DMS114 treated with DMSO at 0.1 percent for 48 hours (cell line): ENCODE data around the gene ZDHHC8.

Experiments
- DNase-seq: peaks from one replicate; lab custom pipeline; 2025; ENCODE audit not compliant: unreplicated experiment; lab: John Stamatoyannopoulos, UW

The ZDHHC8 gene

GRCh38 chr22:20192293-20192971 lies 60.8 kb downstream of the ZDHHC8 start:
- DNase-seq = no peak

- no peak for DNase-seq
Measured at GRCh38 chr22:20192972-20193760, 61.6 kb downstream of the ZDHHC8 start.

DNA sequence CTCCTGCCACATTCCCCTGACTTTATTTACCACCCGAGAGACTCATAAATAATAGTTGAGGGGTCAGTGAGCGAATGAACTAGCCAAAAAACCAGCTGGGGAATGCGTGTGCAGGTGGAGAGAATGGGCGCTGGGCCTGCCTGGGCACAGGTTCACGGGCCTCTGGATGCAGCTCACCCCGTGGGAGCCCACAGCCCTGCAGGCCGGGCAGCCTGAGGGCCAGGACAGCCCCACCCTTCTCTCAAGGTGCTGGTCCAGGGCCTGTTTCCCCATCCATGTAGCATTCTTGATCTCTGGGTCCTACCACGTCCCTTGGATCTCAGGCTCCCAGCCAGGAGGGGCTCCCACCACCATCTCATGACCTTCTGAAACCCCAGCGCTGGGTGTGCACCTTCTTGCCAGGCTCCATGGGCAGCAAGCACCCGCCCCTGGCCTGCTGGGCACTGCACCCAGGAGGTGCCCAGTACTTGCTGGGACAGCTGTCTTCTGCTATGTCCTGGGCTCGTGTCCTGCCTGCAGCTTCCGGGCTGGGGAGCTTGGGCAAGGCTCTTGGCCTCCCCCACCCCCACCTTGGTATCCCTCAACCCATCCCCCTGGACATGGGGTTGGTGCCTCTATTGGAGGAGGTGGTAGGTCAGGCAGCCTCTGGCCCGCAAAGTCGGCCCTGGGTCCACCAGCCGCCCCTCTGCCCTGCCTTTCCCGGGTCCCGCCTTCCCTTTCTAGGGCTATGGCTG lies 62.3 kb downstream of the ZDHHC8 start:
- DNase-seq = no peak

DNA sequence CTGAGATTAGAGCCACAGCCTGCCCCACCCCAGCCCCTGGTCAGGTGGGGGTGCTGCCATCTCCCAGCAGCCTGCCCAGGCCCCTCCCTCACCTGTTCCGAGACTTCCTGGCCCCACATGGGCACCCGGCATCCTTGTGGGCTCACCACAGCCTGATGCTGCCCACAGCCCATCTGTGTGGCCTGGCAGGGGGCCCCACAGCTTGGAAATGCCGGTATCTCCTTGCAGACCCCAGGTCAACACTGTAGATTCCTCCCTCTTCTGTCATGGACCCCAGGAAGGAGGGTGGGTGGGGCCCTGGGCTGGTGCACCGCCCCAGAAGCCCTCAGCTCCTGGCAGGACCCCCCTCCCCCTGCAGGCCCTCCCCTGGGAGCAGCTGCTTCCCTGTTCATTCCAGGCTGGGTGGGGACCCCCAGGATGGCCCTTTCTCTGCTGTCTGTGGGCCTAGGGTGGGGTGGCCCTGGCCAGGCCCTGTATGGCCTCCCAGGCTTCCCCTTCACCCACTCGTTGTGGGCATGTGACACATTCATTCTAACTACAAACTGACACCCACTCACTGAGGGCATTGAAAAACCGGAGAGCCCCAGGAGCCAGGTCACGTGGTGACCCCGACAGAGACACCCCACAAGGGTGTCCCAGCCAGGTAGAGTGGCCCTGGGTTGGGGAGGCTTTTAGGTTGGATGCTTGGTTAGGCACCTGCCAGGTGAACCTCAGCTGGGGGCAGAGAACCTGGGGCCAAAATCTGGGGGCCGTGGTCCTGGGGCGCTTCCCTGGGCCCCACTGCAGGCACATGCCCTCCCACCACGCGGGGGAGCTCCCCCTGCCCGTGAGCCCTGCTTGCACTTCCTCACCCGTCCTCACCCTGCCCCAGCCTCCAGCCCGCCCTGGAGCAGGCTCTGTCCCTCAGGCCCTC lies 63.3 kb downstream of the ZDHHC8 start:
- no peak for DNase-seq

DNA sequence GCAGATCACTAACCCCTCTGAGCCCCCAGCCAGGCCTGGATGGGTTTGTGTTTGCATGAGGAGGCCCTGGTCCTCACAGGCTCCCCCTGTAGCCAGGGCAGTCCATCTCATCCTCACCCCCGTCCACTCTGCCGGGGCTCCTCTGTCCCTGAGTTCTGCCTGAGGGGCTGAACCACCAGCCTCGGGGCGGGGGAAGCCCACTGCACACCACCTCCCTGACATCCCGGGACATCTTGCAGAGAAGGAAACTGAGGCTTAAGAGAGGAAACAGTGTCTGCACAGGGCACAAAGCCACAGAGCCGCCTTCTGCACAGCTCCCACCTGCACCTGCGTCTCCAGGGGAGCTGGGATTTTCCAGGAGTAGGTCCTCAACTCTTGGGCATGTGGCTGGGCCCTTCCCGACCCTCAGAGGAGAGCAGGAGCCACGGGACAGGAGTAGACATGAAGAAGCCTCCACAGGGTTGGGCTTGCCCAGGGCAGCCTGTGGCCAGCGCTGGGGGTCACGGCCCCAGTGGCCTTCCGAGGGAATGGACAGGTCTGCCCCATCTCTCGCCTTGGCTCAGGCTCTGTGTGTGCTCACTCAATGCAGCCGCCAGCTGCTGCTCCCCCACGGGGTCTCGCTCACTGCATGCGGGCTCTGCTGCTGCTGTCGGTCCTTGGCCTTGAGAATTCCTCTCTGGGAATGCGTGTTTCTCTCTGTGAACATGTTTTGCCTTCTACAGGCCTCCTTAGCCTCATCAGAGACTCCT lies 64.7 kb downstream of the ZDHHC8 start:
- no peak for DNase-seq
